Small intestine (tissue), 7 donors: ENCODE measurements around the gene ARR3. TPM values are rescaled to one million over a fixed set of nuclear protein-coding genes. Genes with fewer than 3 reads are reported as not detected.

ENCODE experiments used
- DNase-seq, 2 donors: peaks; one replicate each; pipeline versions ENCODE4 v3.0.0 to v3.0.0-alpha.2; 2013
- FAIRE-seq: peaks from 2 replicates; lab custom pipeline; 2012; peaks lifted over from hg19 to GRCh38; lab: Jason Lieb, UNC
- H3K27ac ChIP-seq, 3 donors: one replicate each; pipeline ENCODE4 v1.5.1; 2013; ENCODE audit warnings: low read length in 2 of 3, mild to moderate bottlenecking in 2 of 3, control low read depth in 1 of 3, inconsistent platforms in 1 of 3, low read depth in 1 of 3, moderate library complexity in 1 of 3
- H3K27me3 ChIP-seq, 3 donors: one replicate each; pipeline ENCODE4 v1.6.1; 2013; ENCODE audit warnings: low read length in 3 of 3, inconsistent platforms in 1 of 3; ENCODE audit not compliant: control insufficient read depth in 3 of 3, insufficient read depth in 3 of 3
- H3K36me3 ChIP-seq, 3 donors: one replicate each; pipeline ENCODE4 v1.6.1; 2013; ENCODE audit warnings: low read length in 3 of 3, inconsistent platforms in 1 of 3, low read depth in 1 of 3, mild to moderate bottlenecking in 1 of 3, moderate library complexity in 1 of 3; ENCODE audit not compliant: control insufficient read depth in 3 of 3, insufficient read depth in 2 of 3
- H3K4me1 ChIP-seq, 3 donors: one replicate each; pipeline ENCODE4 v1.6.1; 2013; ENCODE audit warnings: low read length in 2 of 3, inconsistent platforms in 1 of 3, low read depth in 1 of 3, mild to moderate bottlenecking in 1 of 3, moderate library complexity in 1 of 3; ENCODE audit not compliant: control insufficient read depth in 3 of 3, insufficient read depth in 2 of 3
- H3K4me3 ChIP-seq, 3 donors: one replicate each; pipeline ENCODE4 v1.5.1; 2013; ENCODE audit warnings: low read length in 3 of 3, control low read depth in 1 of 3, inconsistent platforms in 1 of 3, low read depth in 1 of 3, mild to moderate bottlenecking in 1 of 3, moderate library complexity in 1 of 3
- H3K9me3 ChIP-seq, 2 donors: one replicate each; pipeline ENCODE4 v1.6.1; 2013; ENCODE audit warnings: low read depth in 1 of 2, low read length in 1 of 2; ENCODE audit not compliant: control insufficient read depth in 2 of 2, insufficient read depth in 1 of 2
- WGBS, 3 donors: extraction: QIAGEN DNeasy Blood & Tissue Kit; methylation state at CpG; one replicate each; pipeline ENCODE4 v1.1.7; 2013; 5-methylcytosine and 5-hydroxymethylcytosine counted together
- polyA plus RNA-seq, 4 donors: library from polyadenylated mRNA; stranded (reverse) in 3 of 4; unstranded in 1 of 4; fragments of 200-250 nt in 3 of 4; fragments of 120-200 nt in 1 of 4; gene quantifications; one replicate each; pipeline versions ENCODE4 v1.2.1 to v1.2.3, GENCODE V29; 2013
- donor health status: healthy with polysubstance abuse.
- donor health status: control.
- donor health status: control.
- donor health status: Bipolar disorder and iron deficiency.
- donor health status: healthy.

ARR3 gene
- polyA plus RNA-seq, 4 donors = 0.39 to 1.0 TPM; not detected in 2

DNA sequence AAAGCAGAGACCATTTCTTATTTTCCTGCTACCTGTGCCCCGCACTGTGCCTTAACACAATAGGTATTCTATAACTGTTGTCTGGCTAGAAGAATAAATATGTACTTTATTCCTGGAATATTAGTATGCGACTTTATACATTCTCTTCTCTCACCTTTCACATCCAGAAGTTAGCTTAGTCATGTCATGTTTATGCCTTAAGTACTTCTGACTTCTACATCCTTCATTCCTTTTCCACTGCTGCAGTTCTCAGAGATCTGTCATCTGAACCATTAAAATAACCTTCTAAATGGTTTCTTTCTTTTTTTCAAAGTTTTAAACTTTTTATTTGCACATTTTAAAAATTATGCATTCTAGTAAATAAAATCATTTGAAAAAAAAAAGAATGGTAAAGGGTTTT lies 56.2 kb downstream of the ARR3 start:
- DNase-seq = no peak
- 87 to 97% (median 95%) methylated on average over 2 of the region's 2 CpGs for WGBS, 3 donors
- H3K27ac ChIP-seq = no peak overlapping the region
- no peak for FAIRE-seq
- H3K36me3 ChIP-seq = no peaks in the 10 kb centered on the region
- no peaks in the 10 kb centered on the region for H3K4me1 ChIP-seq
- no peak overlapping the region for H3K4me3 ChIP-seq
- H3K9me3 ChIP-seq = no peaks in the 10 kb centered on the region
- no peaks in the 10 kb centered on the region for H3K27me3 ChIP-seq

GRCh38 chrX:70331161-70331560 lies 63.0 kb downstream of the ARR3 start:
- 54 to 100% (median 95%) methylated on average over 1 of the region's 1 CpG for WGBS, 3 donors
- Histone ChIP-seq H3K4me3 (no peak overlapping the region), H3K9me3 (no peaks in the 10 kb centered on the region), H3K4me1 (no peaks in the 10 kb centered on the region), H3K27me3 (no peaks in the 10 kb centered on the region), H3K27ac (no peak overlapping the region), H3K36me3 (no peaks in the 10 kb centered on the region)
- DNase-seq = no peak
- FAIRE-seq = no peak

Other genes with a start within 250 kb of the ARR3 start
- under 1 TPM in 1 of 4 donors, not detected in 3; 0.03 TPM for gene AWAT2, start 218.4 kb upstream of the ARR3 start, polyA plus RNA-seq
- gene OTUD6A, start 205.9 kb upstream of the ARR3 start, polyA plus RNA-seq = not detected
- 100 to 1,000 TPM in 3 of 4 donors, 10 to 100 TPM in 1; 72.6 to 152 (median 144) TPM for gene IGBP1, start 134.9 kb upstream of the ARR3 start, polyA plus RNA-seq
- gene DGAT2L6, start 90.9 kb upstream of the ARR3 start, polyA plus RNA-seq = under 1 TPM in 1 of 4 donors, not detected in 3; 0.06 TPM
- gene AWAT1, start 33.7 kb upstream of the ARR3 start, polyA plus RNA-seq = under 1 TPM in 1 of 4 donors, not detected in 3; 0.03 TPM
- 1 to 10 TPM in 1 of 4 donors, under 1 TPM in 2, not detected in 1; 0.12 to 5.0 (median 0.54) TPM for gene P2RY4, start 8.1 kb upstream of the ARR3 start, polyA plus RNA-seq
- under 1 TPM in 1 of 4 donors, not detected in 3; 0.92 TPM for gene RAB41, start 13.8 kb downstream of the ARR3 start, polyA plus RNA-seq
- gene PDZD11, start 21.6 kb downstream of the ARR3 start, polyA plus RNA-seq = 100 to 1,000 TPM in 1 of 4 donors, 10 to 100 TPM in 3; 43.6 to 121 (median 64.0) TPM
- gene KIF4A, start 21.8 kb downstream of the ARR3 start, polyA plus RNA-seq = 1 to 10 TPM in 2 of 4 donors, under 1 TPM in 2; 0.54 to 8.3 (median 4.0) TPM
- 10 to 100 TPM in 2 of 4 donors, 1 to 10 TPM in 2; 2.6 to 26.4 (median 16.9) TPM for gene GDPD2, start 155.0 kb downstream of the ARR3 start, polyA plus RNA-seq
- 10 to 100 TPM; 22.2 to 40.0 (median 32.3) TPM for gene DLG3, start 176.5 kb downstream of the ARR3 start, polyA plus RNA-seq